Skin epidermis (tissue), 12 donors: ENCODE measurements around the gene PADI1.

Experiments used
- H3K27ac ChIP-seq, 21 experiments: fragments of 200-600 bp; sonication (generic) in 11 of 21; one replicate each; pipeline ENCODE4 v1.5.0; 2020; ENCODE audit warnings: mild to moderate bottlenecking in 3 of 21, inconsistent platforms in 2 of 21, moderate library complexity in 2 of 21
- H3K4me3 ChIP-seq, 7 experiments: fragments of 200-600 bp; sonication (generic) in 2 of 7; one replicate each; pipeline ENCODE4 v1.5.0; 2020; ENCODE audit warnings: inconsistent platforms in 2 of 7, mild to moderate bottlenecking in 2 of 7, moderate library complexity in 1 of 7

Gene PADI1

DNA sequence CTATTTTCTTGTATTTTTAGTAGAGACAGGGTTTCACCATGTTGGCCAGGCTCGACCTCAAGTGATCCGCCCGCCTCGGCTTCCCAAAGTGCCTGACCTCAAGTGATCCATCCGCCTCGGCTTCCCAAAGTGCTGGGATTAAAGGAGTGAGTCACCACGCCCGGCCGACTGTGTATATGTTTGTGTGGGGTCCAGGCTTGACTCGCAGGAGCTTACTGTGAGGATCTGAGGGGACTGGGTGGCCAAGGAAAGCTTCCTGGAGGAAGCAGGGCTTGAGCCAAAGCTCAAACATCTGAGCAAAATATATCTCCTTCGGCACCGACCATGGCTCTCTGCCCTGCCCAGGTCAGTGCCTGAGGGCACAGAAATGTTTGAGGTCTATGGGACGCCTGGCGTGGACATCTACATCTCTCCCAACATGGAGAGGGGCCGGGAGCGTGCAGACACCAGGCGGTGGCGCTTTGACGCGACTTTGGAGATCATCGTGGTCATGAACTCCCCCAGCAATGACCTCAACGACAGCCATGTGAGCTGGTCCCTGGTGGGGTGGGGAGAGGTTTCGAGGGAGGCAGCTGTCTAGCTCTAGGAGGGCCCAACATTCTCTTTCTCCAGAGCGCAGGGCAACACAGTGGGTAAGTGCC is 54.4 kb downstream of the PADI1 start:
- peak overlapping the region in 1 of 21 experiments; percentile 56 for H3K27ac ChIP-seq
- H3K4me3 ChIP-seq, result no peak overlapping the region

DNA sequence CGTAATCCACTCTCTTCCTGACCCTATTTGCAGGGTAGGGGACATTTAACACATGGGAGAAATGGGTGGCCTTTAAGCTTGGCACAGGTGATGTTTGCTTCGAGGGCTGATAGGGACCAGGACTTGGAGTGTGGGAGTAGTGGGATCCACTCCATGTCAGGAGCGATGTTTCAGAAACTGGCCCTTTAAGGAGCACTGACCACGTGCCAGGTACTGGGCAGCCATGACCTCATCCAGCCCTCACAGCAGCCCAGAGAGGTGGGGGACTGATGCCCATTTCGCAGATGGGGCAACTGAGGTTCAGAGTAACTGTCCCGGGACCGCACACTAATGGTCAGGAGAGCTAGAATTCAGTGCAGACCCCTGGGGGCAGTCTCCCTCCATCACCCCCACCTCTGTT is 55.3 kb downstream of the PADI1 start:
- no peak overlapping the region for H3K27ac ChIP-seq
- no peak overlapping the region for H3K4me3 ChIP-seq

GRCh38 chr1:17260738-17261137 is 55.8 kb downstream of the PADI1 start:
- Histone ChIP-seq H3K4me3 (no peak overlapping the region), H3K27ac (no peak overlapping the region)

DNA sequence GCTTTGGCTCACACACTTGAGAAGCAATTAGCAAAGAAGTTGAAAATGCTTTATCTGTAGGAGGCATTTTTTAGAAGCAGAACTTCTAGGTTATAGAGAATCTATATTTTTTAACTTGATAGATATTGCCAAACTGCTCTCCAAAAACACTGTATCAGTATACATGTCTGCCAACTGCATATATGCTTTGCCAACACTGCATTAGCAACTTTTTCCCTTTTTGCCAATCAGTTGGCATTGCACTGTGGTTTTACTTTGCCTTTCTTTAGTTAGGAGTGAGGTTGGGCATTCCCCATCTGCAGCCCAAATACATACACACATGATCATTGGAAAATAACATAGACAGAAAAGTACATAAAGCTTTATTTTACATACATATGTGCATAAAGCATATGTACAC is 59.0 kb downstream of the PADI1 start:
- Histone ChIP-seq H3K27ac (no peak overlapping the region), H3K4me3 (no peak overlapping the region)

DNA sequence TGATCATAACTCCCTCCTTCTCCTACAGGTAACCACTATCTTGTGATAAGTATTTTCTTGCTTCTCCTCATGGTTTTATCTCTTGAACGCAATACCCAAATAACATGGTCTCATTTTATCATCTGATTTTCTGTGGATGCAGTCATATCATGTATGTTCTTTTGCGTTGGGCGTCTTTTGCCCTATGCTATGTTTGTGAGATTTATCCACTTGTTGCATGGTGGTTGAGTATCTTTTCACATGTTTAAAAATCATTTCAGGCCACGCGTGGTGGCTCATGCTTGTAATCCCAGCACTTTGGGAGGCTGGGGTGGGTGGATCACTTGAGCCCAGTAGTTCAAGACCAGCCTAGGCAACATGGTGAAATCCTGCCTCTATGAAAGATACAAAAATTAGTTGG is 59.5 kb downstream of the PADI1 start:
- no peak overlapping the region for H3K27ac ChIP-seq
- H3K4me3 ChIP-seq, result no peak overlapping the region

- Histone ChIP-seq H3K4me3 (no peak overlapping the region), H3K27ac (no peak overlapping the region)
Observed at GRCh38 chr1:17265162-17265561, 60.2 kb downstream of the PADI1 start.

GRCh38 chr1:17265950-17266349 is 61.0 kb downstream of the PADI1 start:
- no peak overlapping the region for H3K4me3 ChIP-seq

GRCh38 chr1:17270891-17271765 is 66.2 kb downstream of the PADI1 start:
- H3K4me3 ChIP-seq, result no peak overlapping the region

More at GRCh38 chr1:17265950-17266349, 61.0 kb downstream of the PADI1 start:
- H3K27ac ChIP-seq, result no peak overlapping the region

GRCh38 chr1:17272066-17272465 is 67.1 kb downstream of the PADI1 start:
- no peak overlapping the region for H3K4me3 ChIP-seq
- H3K27ac ChIP-seq, result no peak overlapping the region

More at GRCh38 chr1:17270891-17271765, 66.2 kb downstream of the PADI1 start:
- no peak overlapping the region for H3K27ac ChIP-seq

DNA sequence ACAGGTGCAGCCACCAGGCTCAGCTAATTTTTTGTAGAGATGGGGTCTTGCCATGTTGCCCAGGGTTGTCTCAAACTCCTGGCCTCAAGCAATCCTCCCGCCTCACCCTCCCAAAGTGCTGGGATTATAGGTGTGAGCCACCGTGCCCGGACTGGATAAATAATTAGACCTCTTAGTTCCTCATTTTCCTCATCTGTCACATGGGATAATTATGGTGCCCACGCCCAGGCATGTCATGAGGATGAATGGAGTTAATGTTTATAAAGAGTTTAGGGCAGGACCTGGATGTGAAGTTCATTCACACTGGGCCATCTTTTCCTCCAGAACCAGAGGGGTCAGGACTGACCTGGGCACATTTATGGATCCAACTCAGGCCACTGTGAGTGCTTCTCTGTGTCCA is 67.7 kb downstream of the PADI1 start:
- no peak overlapping the region for H3K4me3 ChIP-seq
- H3K27ac ChIP-seq, result no peak overlapping the region

DNA sequence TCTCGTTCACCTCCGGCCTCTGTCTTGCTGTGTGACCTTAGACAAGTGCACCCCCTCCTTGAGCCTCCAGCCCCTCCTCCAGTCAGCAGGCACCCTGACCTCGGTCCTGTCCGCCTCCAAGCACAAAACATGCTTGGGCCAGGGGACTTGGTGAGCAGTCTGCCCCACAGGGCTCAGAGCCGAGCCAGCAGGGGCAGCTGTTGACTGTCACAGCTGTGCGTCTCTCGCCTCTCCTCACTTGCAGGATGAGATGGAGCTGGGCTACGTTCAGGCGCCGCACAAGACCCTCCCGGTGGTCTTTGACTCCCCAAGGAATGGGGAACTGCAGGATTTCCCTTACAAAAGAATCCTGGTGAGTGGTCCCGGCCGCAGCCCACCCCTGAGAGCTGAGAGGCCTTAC is 68.2 kb downstream of the PADI1 start:
- no peak overlapping the region for H3K27ac ChIP-seq
- H3K4me3 ChIP-seq, result no peak overlapping the region

GRCh38 chr1:17274186-17275170 is 69.5 kb downstream of the PADI1 start:
- Histone ChIP-seq H3K27ac (no peak overlapping the region), H3K4me3 (no peak overlapping the region)

DNA sequence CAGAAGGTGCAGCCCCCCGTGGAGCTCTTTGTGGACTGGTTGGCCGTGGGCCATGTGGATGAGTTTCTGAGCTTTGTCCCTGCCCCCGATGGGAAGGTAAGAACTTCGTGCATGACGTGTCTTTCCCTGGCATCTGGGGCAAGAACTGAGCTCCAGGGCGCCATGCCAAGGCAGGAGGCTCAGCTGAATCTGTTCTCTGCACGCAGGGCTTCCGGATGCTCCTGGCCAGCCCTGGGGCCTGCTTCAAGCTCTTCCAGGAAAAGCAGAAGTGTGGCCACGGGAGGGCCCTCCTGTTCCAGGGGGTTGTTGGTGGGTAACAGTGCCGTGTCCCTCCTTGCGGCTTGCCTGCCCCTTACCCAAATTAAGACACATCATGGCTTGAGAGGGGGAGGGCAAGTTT is 71.6 kb downstream of the PADI1 start:
- no peak overlapping the region for H3K27ac ChIP-seq
- H3K4me3 ChIP-seq, result no peak overlapping the region

- Histone ChIP-seq H3K4me3 (no peak overlapping the region), H3K27ac (no peak overlapping the region)
Observed at GRCh38 chr1:17277511-17278159, 72.7 kb downstream of the PADI1 start.

GRCh38 chr1:17278996-17279830 is 74.3 kb downstream of the PADI1 start:
- H3K4me3 ChIP-seq, result no peak overlapping the region
- H3K27ac ChIP-seq, result no peak overlapping the region

DNA sequence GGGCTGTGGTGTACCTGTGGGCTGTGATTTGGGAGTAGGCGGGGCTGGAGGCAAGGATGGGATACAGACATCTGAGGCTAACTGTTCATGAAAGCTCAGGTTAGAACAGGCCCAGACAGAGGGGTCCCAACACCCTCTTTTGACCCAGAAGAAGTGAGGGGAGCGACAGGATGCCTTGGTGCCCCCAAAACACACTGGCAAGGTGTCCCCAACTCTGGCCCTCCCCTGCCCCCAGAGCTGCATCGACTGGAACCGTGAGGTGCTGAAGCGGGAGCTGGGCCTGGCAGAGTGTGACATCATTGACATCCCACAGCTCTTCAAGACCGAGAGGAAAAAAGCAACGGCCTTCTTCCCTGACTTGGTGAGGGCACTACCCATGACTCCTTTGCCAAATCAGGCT is 75.5 kb downstream of the PADI1 start:
- H3K27ac ChIP-seq, result no peak overlapping the region
- no peak overlapping the region for H3K4me3 ChIP-seq

GRCh38 chr1:17280894-17281293 is 76.0 kb downstream of the PADI1 start:
- no peak overlapping the region for H3K4me3 ChIP-seq
- no peak overlapping the region for H3K27ac ChIP-seq

DNA sequence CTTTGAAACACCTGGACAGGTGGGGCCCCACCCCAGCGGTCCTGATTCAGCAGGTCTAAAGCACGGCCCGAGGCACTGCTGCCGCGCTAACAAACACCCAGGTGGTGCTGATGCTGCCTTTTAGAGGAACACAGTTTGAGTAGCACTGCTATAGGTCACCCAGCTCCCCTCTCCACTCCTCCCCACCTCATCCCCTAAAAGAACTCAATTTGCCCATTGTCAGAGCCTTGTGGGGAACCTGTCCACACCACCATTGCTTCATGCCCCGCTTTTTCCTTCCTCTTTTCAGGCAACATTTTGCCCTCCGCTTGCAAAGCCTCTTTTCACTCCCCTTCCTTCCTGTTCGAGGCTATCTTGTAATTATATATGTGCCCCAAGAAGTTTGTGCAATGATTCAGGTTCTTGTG is 76.8 kb downstream of the PADI1 start:
- Histone ChIP-seq H3K27ac (no peak overlapping the region), H3K4me3 (no peak overlapping the region)

- H3K4me3 ChIP-seq, result no peak overlapping the region
- H3K27ac ChIP-seq, result no peak overlapping the region
Observed at GRCh38 chr1:17282836-17283235, 77.9 kb downstream of the PADI1 start.
